B cell (primary cell): Measurements from ENCODE around the gene EXOC3L2. TPM values are rescaled to one million over a fixed set of nuclear protein-coding genes. Genes with fewer than 3 reads are reported as not detected.

Experiments used
- ATAC-seq: fragments of 200-7000 bp; cut with Tn5 transposase; one replicate; pipeline ENCODE4 v1.10.0; 2021; ENCODE audit warnings: low read depth, mild to moderate bottlenecking, moderate number of reproducible peaks, moderate library complexity
- CTCF ChIA-PET: fragments of 350-600 bp; sonication (Branson Sonifier 250); formaldehyde crosslinking; loops from one replicate; lab custom pipeline; 2021; ENCODE audit warnings: antibody characterized with exemption, inconsistent platforms; lab: Charles Lee
- POLR2A ChIA-PET: fragments of 350-600 bp; sonication (Branson Sonifier 250); formaldehyde crosslinking; loops from one replicate; lab custom pipeline; 2021; ENCODE audit warnings: antibody characterized with exemption; lab: Charles Lee
- DNase-seq: peaks from one replicate; pipeline ENCODE4 v3.0.0; 2013
- H2AFZ ChIP-seq: 2 replicates; pipeline ENCODE4 v1.6.1; 2012; ENCODE audit warnings: mild to moderate bottlenecking, low read depth, low read length; ENCODE audit not compliant: insufficient read depth, poor library complexity, severe bottlenecking
- H3K27ac ChIP-seq, 2 donors: 1 replicate in 1 of 2; 2 replicates in 1 of 2; pipeline ENCODE4 v1.5.1; 2012 to 2013; ENCODE audit warnings: low read length in 2 of 2, mild to moderate bottlenecking in 2 of 2, moderate library complexity in 1 of 2
- H3K27me3 ChIP-seq, 4 experiments: fragments of 200-600 bp in 1 of 4; sonication (generic) in 1 of 4; replicated peaks in 1 of 4; 1 replicate in 2 of 4; 2 replicates in 2 of 4; pipeline versions ENCODE4 v1.6.1 to v1.7.0; 2013 to 2016; ENCODE audit warnings: low read length in 3 of 4, mild to moderate bottlenecking in 2 of 4, mixed read lengths in 1 of 4, moderate library complexity in 1 of 4; ENCODE audit not compliant: insufficient read depth in 4 of 4, control insufficient read depth in 3 of 4; ENCODE audit errors: control extremely low read depth in 1 of 4
- H3K36me3 ChIP-seq, 2 experiments: replicated peaks in 1 of 2; 1 replicate in 1 of 2; 2 replicates in 1 of 2; pipeline versions ENCODE4 v1.6.1 to v1.7.1; 2013; ENCODE audit warnings: low read length in 1 of 2; ENCODE audit not compliant: insufficient read depth in 2 of 2, control insufficient read depth in 1 of 2; ENCODE audit errors: control extremely low read depth in 1 of 2, extremely low read depth in 1 of 2
- H3K4me1 ChIP-seq, 2 donors: fragments of 200-600 bp in 1 of 2; sonication (generic) in 1 of 2; 1 replicate in 1 of 2; 2 replicates in 1 of 2; pipeline versions ENCODE4 v1.5.1 to v1.6.1; 2013 to 2017; ENCODE audit warnings: low read length in 2 of 2; ENCODE audit not compliant: control insufficient read depth in 2 of 2, insufficient read depth in 2 of 2
- H3K4me2 ChIP-seq: replicated peaks from 2 replicates; pipeline ENCODE3; 2012; ENCODE audit warnings: mild to moderate bottlenecking, low read depth, low read length; ENCODE audit not compliant: poor library complexity, severe bottlenecking
- H3K4me3 ChIP-seq, 5 experiments: fragments of 200-600 bp in 1 of 5; sonication (generic) in 1 of 5; 1 replicate in 3 of 5; 2 replicates in 2 of 5; pipeline versions ENCODE4 v1.5.1 to v1.7.0; 2011 to 2016; ENCODE audit warnings: low read length in 4 of 5, mild to moderate bottlenecking in 4 of 5, low read depth in 2 of 5, control low read depth in 1 of 5, moderate library complexity in 1 of 5; ENCODE audit not compliant: insufficient read depth in 1 of 5; ENCODE audit errors: control extremely low read depth in 1 of 5, extremely low read depth in 1 of 5
- H3K79me2 ChIP-seq: fragments of 200-600 bp; sonication (generic); one replicate; pipeline ENCODE4 v1.6.0; 2016; ENCODE audit warnings: low read length; ENCODE audit not compliant: control insufficient read depth, insufficient read depth
- H3K9ac ChIP-seq: fragments of 200-600 bp; sonication (generic); 2 replicates; pipeline ENCODE4 v1.6.1; 2017; ENCODE audit warnings: mild to moderate bottlenecking, low read length, moderate library complexity
- H3K9me3 ChIP-seq, 3 donors: one replicate each; pipeline versions ENCODE4 v1.6.1 to v1.7.1; 2013; ENCODE audit warnings: low read length in 2 of 3; ENCODE audit not compliant: control insufficient read depth in 2 of 3, insufficient read depth in 1 of 3; ENCODE audit errors: control extremely low read depth in 1 of 3
- H4K20me1 ChIP-seq: 2 replicates; pipeline ENCODE4 v1.6.0; 2012; ENCODE audit warnings: mild to moderate bottlenecking, low read length; ENCODE audit not compliant: insufficient read depth, control insufficient read depth, poor library complexity, severe bottlenecking
- H3K27ac Mint-ChIP-seq: one replicate; pipeline ENCODE4 v1.8.0; 2021; ENCODE audit warnings: mixed read lengths
- H3K27me3 Mint-ChIP-seq: one replicate; pipeline ENCODE4 v1.8.0; 2021; ENCODE audit warnings: mixed read lengths
- H3K4me1 Mint-ChIP-seq: one replicate; pipeline ENCODE4 v1.8.0; 2021; ENCODE audit warnings: mixed read lengths
- H3K4me3 Mint-ChIP-seq: one replicate; pipeline ENCODE4 v1.8.0; 2021; ENCODE audit warnings: mixed read lengths
- H3K9me3 Mint-ChIP-seq: one replicate; pipeline ENCODE4 v1.8.0; 2022; ENCODE audit warnings: mixed read lengths; ENCODE audit not compliant: insufficient read depth
- EZH2 ChIP-seq: IDR thresholded peaks from 2 replicates; pipeline ENCODE4 v1.6.1; 2012; ENCODE audit warnings: borderline replicate concordance, low read depth, mild to moderate bottlenecking, moderate library complexity, low read length; ENCODE audit not compliant: insufficient read depth, poor library complexity, severe bottlenecking
- WGBS: methylation state at CpG from one replicate; pipeline ENCODE4 v1.1.5; 2013; ENCODE audit warnings: missing lambda C conversion rate; ENCODE audit not compliant: insufficient coverage; 5-methylcytosine and 5-hydroxymethylcytosine counted together
- intact Hi-C: fragments of 100-400 bp; cut with micrococcal nuclease; formaldehyde crosslinking; loops from one replicate; pipeline ENCODE4 v1.10.0; 2022
- polyA plus RNA-seq: library from polyadenylated mRNA; depleted of rRNA; stranded (reverse); fragments of >200 nt; gene quantifications from 2 replicates; pipeline ENCODE4 v1.2.3, GENCODE V29; 2012
- total RNA-seq, 2 donors: library from RNA; stranded (reverse); fragments of 120-200 nt in 1 of 2; gene quantifications; 1 replicate in 1 of 2; 2 replicates in 1 of 2; pipeline versions ENCODE4 v1.2.3 to v1.2.4, GENCODE V29; 2013 to 2022
- TF ChIP-seq, protein P1 (sequence below): fragments of 200-600 bp; IDR thresholded peaks from one replicate; pipeline ENCODE4 v1.8.0; 2022; ENCODE audit warnings: antibody characterized with exemption, mild to moderate bottlenecking

EXOC3L2 gene
- total and polyA plus RNA-seq, 2 donors (not counting 1 experiment from before 2014, with no cell fraction given), result not detected

DNA sequence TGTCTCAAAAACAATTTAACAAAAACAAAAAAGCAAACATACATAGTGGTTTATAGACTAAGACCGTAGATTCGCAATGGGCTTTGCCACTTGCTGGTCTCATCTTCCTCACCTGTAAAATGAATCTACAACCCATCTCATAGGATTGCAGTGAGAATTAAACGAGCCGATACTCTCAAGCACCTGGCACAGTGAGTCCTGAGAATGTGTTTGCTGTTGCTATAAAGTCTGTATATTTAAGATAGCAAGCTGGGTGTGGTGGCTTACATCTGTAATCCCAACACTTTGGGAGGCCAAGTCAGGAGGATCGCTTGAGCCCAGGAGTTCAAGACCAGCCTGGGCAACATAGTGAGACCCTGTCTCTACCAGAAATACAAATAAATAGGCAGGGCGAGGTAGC lies 22.5 kb downstream of the EXOC3L2 start:
- H3K4me3 Mint-ChIP-seq, result no peak overlapping the region
- ChIA-PET POLR2A (no interaction called here), CTCF (no interaction called here)
- Histone ChIP-seq H3K4me3 (no peak overlapping the region), H3K4me2 (no peak overlapping the region), H4K20me1 (no peaks in the 10 kb centered on the region), H3K27me3 (peaks cover 0 to 11% (median 4%) of the 10 kb centered on the region in 4 experiments), H3K9ac (no peak overlapping the region), H3K36me3 (no peaks in the 10 kb centered on the region), H3K4me1 (no peaks in the 10 kb centered on the region), H3K27ac (no peak overlapping the region), H3K79me2 (no peaks in the 10 kb centered on the region), H3K9me3 (no peaks in the 10 kb centered on the region), H2AFZ (no peak overlapping the region)
- DNase-seq (no peak), ATAC-seq (no peak)
- peaks cover 17% of the 10 kb centered on the region for H3K27me3 Mint-ChIP-seq
- H3K27ac Mint-ChIP-seq, result no peak overlapping the region
- H3K9me3 Mint-ChIP-seq, result no peaks in the 10 kb centered on the region
- H3K4me1 Mint-ChIP-seq, result no peaks in the 10 kb centered on the region
- WGBS, result 100% methylated on average over 1 of the region's 6 CpGs
- intact Hi-C loops, result no loop called here
- TF ChIP-seq EZH2, result no peak
- TF ChIP-seq, protein P1, sequence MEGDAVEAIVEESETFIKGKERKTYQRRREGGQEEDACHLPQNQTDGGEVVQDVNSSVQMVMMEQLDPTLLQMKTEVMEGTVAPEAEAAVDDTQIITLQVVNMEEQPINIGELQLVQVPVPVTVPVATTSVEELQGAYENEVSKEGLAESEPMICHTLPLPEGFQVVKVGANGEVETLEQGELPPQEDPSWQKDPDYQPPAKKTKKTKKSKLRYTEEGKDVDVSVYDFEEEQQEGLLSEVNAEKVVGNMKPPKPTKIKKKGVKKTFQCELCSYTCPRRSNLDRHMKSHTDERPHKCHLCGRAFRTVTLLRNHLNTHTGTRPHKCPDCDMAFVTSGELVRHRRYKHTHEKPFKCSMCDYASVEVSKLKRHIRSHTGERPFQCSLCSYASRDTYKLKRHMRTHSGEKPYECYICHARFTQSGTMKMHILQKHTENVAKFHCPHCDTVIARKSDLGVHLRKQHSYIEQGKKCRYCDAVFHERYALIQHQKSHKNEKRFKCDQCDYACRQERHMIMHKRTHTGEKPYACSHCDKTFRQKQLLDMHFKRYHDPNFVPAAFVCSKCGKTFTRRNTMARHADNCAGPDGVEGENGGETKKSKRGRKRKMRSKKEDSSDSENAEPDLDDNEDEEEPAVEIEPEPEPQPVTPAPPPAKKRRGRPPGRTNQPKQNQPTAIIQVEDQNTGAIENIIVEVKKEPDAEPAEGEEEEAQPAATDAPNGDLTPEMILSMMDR, result no peak

DNA sequence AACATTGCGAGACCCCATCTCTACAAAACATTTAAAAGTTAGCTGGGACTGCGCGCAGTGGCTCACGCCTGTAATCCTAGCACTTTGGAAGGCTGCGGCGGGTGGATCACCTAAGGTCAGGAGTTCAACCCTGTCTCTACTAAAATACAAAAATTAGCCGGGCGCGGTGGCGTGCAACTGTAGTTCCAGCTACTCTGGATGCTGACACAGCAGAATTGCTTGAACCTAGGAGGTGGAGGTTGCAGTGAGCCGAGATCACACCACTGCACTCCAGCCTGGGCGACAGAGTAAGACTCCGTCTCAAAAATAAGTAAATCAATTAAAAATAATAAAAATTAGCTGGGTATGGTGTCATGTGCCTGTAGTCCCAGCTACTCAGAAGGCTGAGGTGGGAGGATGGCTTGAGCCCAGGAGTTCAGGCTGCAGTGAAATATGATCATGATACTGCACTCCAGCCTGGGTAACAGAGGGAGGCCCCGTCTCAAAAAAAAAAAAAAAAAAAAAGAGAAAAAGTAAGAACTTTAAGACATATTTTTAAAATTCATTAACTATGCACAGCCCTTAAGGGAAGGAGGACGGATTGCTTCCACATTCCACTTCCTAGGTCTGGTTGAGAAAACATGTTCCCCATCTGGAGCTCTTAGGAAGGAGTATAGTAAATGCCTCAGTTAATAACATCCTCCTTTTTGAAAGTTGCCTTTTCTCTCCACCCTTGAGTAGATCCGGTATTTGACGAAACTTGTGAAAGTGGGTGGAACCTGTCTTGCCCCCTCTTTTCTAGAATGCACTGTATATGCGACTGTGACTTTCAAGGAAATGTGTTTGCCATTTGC lies 26.1 kb downstream of the EXOC3L2 start:
- H3K79me2 ChIP-seq, result no peaks in the 10 kb centered on the region
- WGBS, result 100% methylated on average over 6 of the region's 18 CpGs
- DNase-seq, result no peak
- Mint-ChIP-seq H3K9me3 (no peaks in the 10 kb centered on the region), H3K27ac (no peak overlapping the region), H3K4me3 (no peak overlapping the region), H3K4me1 (peaks cover 3% of the 10 kb centered on the region), H3K27me3 (peaks cover 32% of the 10 kb centered on the region)
- no peaks in the 10 kb centered on the region for H3K36me3 ChIP-seq
- no peak for TF ChIP-seq EZH2
- TF ChIP-seq, protein P1, result no peak
- no peaks in the 10 kb centered on the region for H3K4me1 ChIP-seq
- no peak overlapping the region for H3K4me3 ChIP-seq
- no peaks in the 10 kb centered on the region for H4K20me1 ChIP-seq
- no peaks in the 10 kb centered on the region for H3K9me3 ChIP-seq
- H3K4me2 ChIP-seq, result no peak overlapping the region
- H3K27me3 ChIP-seq, result peaks cover 0 to 33% (median 8%) of the 10 kb centered on the region in 4 experiments
- intact Hi-C loops, result no loop called here
- ChIA-PET POLR2A (no interaction called here), CTCF (interaction anchor here (0.6 to 0.7 kb wide), 2 partner anchors 116 to 918 kb away, joined by 3 read pairs; no protein-coding TSS in a partner anchor)
- H2AFZ ChIP-seq, result no peak overlapping the region
- H3K9ac ChIP-seq, result no peak overlapping the region
- ATAC-seq, result no peak
- H3K27ac ChIP-seq, result no peak overlapping the region
